Measurements from ENCODE around the gene SLC16A14. TPM values are rescaled to one million over a fixed set of nuclear protein-coding genes. Genes with fewer than 3 reads are reported as not detected.
A peak's percentile ranks its signal among the peaks of the same experiment; 100 is the strongest.

The SLC16A14 gene
- total RNA-seq, 6 donors from 2014 or later = 0.55 to 5.5 (median 1.6) TPM; not detected in 1

DNA sequence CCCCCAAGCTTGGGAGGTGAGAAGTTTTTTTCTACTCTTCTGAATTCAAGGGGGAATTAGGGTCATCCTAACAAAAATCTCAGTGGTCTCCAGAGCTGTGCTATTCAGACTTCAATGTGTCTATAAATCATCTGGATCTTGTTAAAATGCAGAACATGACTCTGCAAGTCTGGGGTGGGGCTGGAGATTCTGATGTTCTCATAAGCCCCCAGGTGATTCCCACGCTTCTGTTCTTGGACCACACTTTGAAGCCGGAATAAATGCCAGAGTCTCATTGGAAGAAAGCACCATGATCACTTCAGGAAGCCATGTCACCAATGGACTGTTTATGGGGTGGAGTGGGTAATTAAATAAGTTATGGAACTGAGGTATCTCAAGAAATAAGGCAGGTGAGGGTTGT, 22.2 kb upstream of the SLC16A14 start:
- no peaks in the 10 kb centered on the region for H3K4me1 ChIP-seq
- no peak for ATAC-seq (ENCODE audit: low FRiP score in 2 of 2)
- H3K27ac ChIP-seq = no peak overlapping the region
- peaks cover 0 to 3% (median 0%) of the 10 kb centered on the region in 4 donors for H3K9me3 ChIP-seq
- no peaks in the 10 kb centered on the region for H3K36me3 ChIP-seq
- WGBS, 2 donors = 96 to 100% methylated on average over 2 of the region's 2 CpGs
- H3K4me3 ChIP-seq = no peak overlapping the region
- TF ChIP-seq POLR2A (IDR thresholded peaks at IDR 0.05) (no peak), EP300 (IDR thresholded peaks at IDR 0.05) (no peak), POLR2AphosphoS5 (IDR thresholded peaks at IDR 0.05) (no peak)
- TF ChIP-seq, protein P1, sequence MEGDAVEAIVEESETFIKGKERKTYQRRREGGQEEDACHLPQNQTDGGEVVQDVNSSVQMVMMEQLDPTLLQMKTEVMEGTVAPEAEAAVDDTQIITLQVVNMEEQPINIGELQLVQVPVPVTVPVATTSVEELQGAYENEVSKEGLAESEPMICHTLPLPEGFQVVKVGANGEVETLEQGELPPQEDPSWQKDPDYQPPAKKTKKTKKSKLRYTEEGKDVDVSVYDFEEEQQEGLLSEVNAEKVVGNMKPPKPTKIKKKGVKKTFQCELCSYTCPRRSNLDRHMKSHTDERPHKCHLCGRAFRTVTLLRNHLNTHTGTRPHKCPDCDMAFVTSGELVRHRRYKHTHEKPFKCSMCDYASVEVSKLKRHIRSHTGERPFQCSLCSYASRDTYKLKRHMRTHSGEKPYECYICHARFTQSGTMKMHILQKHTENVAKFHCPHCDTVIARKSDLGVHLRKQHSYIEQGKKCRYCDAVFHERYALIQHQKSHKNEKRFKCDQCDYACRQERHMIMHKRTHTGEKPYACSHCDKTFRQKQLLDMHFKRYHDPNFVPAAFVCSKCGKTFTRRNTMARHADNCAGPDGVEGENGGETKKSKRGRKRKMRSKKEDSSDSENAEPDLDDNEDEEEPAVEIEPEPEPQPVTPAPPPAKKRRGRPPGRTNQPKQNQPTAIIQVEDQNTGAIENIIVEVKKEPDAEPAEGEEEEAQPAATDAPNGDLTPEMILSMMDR (IDR thresholded peaks at IDR 0.05) = no peak
- no peaks in the 10 kb centered on the region for H3K27me3 ChIP-seq
- no peak for DNase-seq

- 72 to 84% methylated on average over 7 of the region's 7 CpGs for WGBS, 2 donors
- H3K36me3 ChIP-seq = no peaks in the 10 kb centered on the region
- H3K27me3 ChIP-seq = no peaks in the 10 kb centered on the region
- DNase-seq = no peak
- TF ChIP-seq EP300 (IDR thresholded peaks at IDR 0.05) (no peak), POLR2AphosphoS5 (IDR thresholded peaks at IDR 0.05) (no peak), POLR2A (IDR thresholded peaks at IDR 0.05) (no peak)
- TF ChIP-seq, protein P1 (IDR thresholded peaks at IDR 0.05) = no peak
- no peak overlapping the region for H3K4me3 ChIP-seq
- H3K4me1 ChIP-seq = no peaks in the 10 kb centered on the region
- no peak for ATAC-seq (ENCODE audit: low FRiP score in 2 of 2)
- H3K27ac ChIP-seq = no peak overlapping the region
- H3K9me3 ChIP-seq = no peaks in the 10 kb centered on the region
Observed at GRCh38 chr2:230085201-230085600, 16.5 kb upstream of the SLC16A14 start.

DNA sequence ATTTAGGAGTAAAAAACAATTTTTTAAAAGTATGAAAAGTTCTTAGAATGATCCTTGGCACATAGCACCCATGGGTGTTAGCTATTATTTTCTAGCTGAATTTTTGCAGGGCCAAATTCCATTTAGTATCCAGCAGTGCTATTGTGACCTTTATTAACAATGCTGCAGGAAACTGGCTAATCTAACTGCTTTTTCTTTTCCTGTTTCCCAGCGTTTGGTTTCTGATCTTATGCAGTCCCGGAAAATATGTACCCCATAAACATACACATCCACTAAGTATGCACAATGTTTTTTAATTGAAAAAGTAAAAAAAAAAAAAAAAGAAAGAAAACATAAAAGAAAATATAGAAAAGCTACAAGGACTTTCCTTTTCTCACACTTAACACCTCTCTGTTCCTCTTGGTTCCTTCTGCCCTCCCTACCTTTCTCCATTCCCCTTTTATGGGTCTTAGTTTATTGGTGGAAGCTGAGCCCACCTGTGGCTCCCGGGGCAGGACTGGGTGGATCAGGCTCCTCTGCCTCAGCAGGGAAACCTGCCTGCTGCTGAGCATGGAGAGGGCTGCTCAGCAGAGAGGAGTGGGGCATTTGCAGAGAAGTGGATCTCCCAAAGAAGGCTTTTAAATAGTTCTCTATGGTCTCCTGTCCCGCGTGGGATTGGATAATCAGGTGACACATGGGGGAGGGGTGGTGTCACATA, 9.3 kb upstream of the SLC16A14 start:
- peak overlapping the region in 1 of 4 donors; percentile 17 for H3K27ac ChIP-seq
- no peak for DNase-seq
- TF ChIP-seq EP300 (IDR thresholded peaks at IDR 0.05) (no peak), POLR2A (IDR thresholded peaks at IDR 0.05) (no peak), POLR2AphosphoS5 (IDR thresholded peaks at IDR 0.05) (no peak)
- TF ChIP-seq, protein P1 (IDR thresholded peaks at IDR 0.05) = no peak
- WGBS, 2 donors = 57 to 61% methylated on average over 5 of the region's 5 CpGs
- no peak for ATAC-seq (ENCODE audit: low FRiP score in 2 of 2)
- H3K4me3 ChIP-seq = no peak overlapping the region
- no peaks in the 10 kb centered on the region for H3K9me3 ChIP-seq
- no peaks in the 10 kb centered on the region for H3K27me3 ChIP-seq
- H3K4me1 ChIP-seq = peaks cover 0 to 8% (median 7%) of the 10 kb centered on the region in 4 donors
- H3K36me3 ChIP-seq = no peaks in the 10 kb centered on the region

- DNase-seq (no peak), ATAC-seq (ENCODE audit: low FRiP score in 2 of 2) (no peak)
- Histone ChIP-seq H3K27ac (no peak overlapping the region), H3K27me3 (no peaks in the 10 kb centered on the region), H3K4me1 (peaks cover 0 to 8% (median 7%) of the 10 kb centered on the region in 4 donors), H3K4me3 (no peak overlapping the region), H3K9me3 (no peaks in the 10 kb centered on the region), H3K36me3 (no peaks in the 10 kb centered on the region)
- no peak for TF ChIP-seq POLR2AphosphoS5 (IDR thresholded peaks at IDR 0.05)
- no peak for TF ChIP-seq EP300 (IDR thresholded peaks at IDR 0.05)
- TF ChIP-seq POLR2A (IDR thresholded peaks at IDR 0.05) = no peak
- TF ChIP-seq, protein P1 (IDR thresholded peaks at IDR 0.05) = no peak
- WGBS, 2 donors = 92 to 100% methylated on average over 2 of the region's 2 CpGs
Observed at GRCh38 chr2:230076819-230077218, 8.1 kb upstream of the SLC16A14 start.
